C4-2B (cell line): ENCODE data around the gene SP110.

Experiments used
- CTCF ChIP-seq: fragments of 450-650 bp; conservative IDR thresholded peaks from 2 replicates; pipeline ENCODE4 v1.5.1; 2017; ENCODE audit warnings: mild to moderate bottlenecking
- ZFX ChIP-seq: fragments of 450-650 bp; IDR thresholded peaks from 2 replicates; pipeline ENCODE4 v1.6.1; 2017

GRCh38 chr2:230127195-230127594 lies 92.6 kb downstream of the SP110 start:
- TF ChIP-seq CTCF, result no peak
- TF ChIP-seq ZFX, result no peak
